ENCODE measurements around the gene SLC30A1.
A peak's percentile ranks its signal among the peaks of the same experiment; 100 is the strongest.
"Not testable (repeated sequence)": the region's sequence is repeated elsewhere in the genome, so short reads cannot be mapped to it uniquely, and the experiment has no call there.

SLC30A1 gene

DNA sequence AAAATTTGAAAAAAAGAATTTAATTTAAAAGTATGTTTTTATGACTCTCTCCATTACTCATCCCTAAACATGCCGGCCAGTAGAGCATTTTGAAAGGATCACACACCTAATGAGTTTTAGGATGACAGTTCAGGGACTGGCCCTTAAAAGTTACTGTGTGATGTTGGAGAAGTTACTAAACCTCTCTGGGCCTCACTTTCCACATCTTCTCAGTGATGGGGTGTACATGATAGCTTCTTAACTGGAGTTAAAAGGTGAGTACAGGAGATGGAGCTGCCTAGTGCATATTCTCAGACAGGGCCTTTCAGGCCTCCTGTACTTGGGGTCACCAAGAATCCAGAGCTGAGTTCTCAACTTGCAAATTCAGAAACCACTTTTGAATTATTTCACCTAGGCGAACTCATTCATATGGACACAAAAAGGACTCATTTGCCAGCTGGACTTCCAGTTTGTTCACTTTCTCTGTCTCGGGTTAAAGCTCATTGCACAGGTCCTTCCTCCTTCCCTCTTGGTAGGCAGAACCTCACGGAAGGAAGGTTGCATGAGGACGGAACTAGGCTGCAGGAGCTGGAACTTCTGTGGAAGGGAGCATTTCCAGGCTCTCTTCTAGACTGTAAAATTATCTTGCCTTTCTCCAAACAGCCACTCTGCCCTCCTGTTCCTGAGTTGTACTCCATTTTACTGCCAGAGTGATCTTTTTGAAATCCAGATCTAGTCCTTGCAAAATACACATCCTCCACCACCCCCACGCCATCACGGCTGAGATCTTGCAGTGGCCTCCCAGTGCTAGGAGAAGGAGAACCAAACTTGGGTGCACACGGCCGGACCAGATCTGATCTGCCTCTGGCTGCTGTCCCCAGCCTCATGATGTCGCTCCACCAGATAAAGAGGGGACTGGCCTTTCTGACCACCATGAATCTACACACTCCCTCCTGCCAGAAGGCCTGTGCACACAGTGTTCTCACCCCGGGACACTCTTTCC, 4.3 kb upstream of the SLC30A1 start:
- no peak for DNase-seq (ENCODE audit: low read depth)

- no peak for DNase-seq (ENCODE audit: low read depth)
These were observed 2.6 kb upstream of the SLC30A1 start for GRCh38 chr1:211581526-211581925.

- no peak for DNase-seq (ENCODE audit: low read depth)
These were observed 1.3 kb upstream of the SLC30A1 start for GRCh38 chr1:211580303-211580687.

DNA sequence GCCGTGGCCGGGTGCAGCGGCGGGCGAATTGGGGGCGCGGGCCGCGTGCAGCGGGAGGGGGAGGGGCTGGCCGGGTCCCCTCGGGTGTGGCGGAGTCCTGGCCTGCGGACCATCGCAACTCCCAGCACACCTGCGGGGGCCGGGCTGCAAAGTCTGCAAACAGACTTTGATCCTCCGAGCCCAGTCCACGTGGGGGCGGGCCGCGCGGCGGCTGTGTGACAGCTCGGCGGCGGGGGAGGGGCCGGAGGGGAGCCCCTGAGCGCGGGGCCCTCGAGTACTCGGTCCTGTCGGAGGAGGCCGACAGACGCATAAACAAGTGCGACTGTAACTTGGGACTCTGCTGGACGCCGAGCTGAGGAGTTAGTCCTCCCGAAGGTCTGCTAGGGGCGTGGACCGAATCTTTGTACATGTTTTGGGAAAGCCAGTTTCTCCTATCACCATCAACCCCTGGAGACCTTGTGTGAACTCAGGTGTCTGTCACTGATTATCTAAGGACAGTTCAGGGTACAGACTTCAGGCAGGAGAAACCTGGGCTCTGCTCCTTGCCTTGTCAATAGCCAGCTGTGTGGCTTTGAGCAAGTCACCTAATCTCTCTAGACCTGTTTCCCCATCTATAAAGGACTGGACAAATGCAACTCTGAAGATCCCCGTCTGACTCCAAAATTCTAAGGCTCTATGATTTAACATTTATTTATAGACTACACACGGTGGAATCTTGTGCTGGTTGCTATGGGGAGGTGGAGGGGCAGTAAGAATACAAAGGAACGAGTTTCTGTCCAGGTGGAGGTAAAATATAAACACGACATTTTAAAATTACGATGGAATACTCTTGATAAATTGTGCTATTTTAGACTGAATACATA, 710 bp upstream of the SLC30A1 start:
- DNase-seq (ENCODE audit: low read depth): no peak

- no peak for DNase-seq (ENCODE audit: low read depth)
These were observed 932 bp downstream of the SLC30A1 start for GRCh38 chr1:211577819-211578639.

GRCh38 chr1:211577277-211577818, 1.6 kb downstream of the SLC30A1 start:
- DNase-seq (ENCODE audit: low read depth): no peak

- DNase-seq (ENCODE audit: low read depth): no peak
These were observed 2.2 kb downstream of the SLC30A1 start for GRCh38 chr1:211576717-211577116.

DNA sequence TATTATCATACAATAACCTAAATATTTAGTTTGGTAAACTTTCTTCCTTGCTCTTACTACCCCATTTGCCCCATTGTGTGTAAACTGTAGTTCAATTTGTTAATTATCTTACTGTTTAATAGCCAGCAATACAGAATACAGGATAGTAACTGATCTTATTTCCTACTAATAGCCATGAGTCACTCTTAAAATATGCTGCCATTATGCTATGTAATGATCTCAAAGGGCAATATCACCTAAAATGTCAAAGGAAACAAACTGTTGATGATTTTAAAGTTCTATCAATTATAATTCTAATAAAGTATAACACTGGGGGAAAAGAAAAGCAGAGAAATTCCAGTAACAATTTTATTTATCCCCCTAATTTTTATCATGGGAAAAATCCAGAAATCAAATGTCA, 4.3 kb downstream of the SLC30A1 start:
- DNase-seq (ENCODE audit: low read depth): no peak

DNA sequence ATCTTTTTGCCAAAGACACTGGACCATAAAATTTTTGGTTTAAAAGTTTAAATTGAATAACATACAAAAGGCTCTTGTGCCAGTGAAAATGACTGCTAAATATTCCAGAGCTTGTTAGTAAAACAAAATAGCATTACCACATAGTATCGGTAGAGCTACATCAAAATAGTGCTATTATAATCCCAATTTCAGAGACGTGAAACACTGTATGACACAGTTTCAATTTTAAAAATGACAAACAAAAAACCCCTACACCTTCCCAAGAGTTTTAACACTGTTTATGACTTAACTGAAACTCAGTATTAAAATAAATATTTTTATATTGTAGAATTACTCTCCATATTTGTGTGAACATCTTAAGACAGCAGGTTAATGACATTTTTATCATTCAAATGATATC, 7.0 kb downstream of the SLC30A1 start:
- no peak for DNase-seq (ENCODE audit: low read depth)

DNA sequence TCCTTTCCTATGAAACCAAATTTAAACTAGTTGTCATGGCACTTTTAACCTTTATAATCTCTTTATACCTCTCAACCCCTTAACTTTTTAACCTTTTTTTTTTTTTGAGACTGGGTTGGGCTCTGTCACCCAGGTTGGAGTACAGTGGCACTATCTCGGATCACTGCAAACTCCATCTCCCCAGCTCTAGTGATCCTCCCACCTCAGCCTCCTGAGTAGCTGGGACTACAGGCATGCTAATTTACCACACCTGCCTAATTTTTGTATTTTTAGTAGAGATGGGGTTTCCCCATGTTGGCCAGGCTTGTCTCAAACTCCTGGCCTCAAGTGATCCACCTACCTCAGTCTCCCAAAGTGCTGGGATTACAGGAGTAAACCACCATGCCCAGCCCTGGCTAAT, 8.6 kb downstream of the SLC30A1 start:
- DNase-seq (ENCODE audit: low read depth): not testable (repeated sequence)

DNA sequence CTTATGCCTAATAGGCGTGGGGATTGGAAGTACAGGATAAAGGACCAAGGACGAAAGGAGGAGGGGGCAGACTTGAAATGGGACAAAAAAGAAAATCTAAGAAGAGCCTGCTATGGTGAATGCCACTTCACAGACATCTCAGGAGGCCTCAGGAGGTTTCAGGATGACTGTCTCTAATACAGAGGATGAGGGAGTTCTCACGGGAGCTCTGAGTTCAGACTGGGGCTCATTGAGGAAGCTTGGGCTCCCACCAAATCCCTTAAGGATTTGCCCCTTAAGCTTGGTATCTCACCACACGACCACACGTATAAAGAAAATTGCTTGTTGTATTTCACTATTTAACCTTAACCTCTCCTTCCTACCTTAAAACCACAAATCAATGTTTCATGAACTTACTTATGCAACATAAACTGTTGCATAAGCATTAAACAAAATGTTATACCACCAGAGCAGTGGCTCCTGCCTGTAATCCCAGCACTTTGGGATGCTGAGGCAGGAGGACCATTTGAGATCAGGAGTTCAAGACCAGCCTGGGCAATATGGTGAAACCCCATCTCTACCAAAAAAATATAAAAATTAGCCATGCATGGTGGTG, 12.4 kb downstream of the SLC30A1 start:
- DNase-seq (ENCODE audit: low read depth): no peak

- no peak for DNase-seq (ENCODE audit: low read depth)
These were observed 14.9 kb downstream of the SLC30A1 start for GRCh38 chr1:211564084-211564483.

- DNase-seq (ENCODE audit: low read depth): no peak
These were observed 19.5 kb downstream of the SLC30A1 start for GRCh38 chr1:211559222-211560010.

GRCh38 chr1:211557894-211558625, 20.9 kb downstream of the SLC30A1 start:
- DNase-seq (ENCODE audit: low read depth): no peak

GRCh38 chr1:211553549-211553948, 25.4 kb downstream of the SLC30A1 start:
- DNase-seq (ENCODE audit: low read depth): no peak

DNA sequence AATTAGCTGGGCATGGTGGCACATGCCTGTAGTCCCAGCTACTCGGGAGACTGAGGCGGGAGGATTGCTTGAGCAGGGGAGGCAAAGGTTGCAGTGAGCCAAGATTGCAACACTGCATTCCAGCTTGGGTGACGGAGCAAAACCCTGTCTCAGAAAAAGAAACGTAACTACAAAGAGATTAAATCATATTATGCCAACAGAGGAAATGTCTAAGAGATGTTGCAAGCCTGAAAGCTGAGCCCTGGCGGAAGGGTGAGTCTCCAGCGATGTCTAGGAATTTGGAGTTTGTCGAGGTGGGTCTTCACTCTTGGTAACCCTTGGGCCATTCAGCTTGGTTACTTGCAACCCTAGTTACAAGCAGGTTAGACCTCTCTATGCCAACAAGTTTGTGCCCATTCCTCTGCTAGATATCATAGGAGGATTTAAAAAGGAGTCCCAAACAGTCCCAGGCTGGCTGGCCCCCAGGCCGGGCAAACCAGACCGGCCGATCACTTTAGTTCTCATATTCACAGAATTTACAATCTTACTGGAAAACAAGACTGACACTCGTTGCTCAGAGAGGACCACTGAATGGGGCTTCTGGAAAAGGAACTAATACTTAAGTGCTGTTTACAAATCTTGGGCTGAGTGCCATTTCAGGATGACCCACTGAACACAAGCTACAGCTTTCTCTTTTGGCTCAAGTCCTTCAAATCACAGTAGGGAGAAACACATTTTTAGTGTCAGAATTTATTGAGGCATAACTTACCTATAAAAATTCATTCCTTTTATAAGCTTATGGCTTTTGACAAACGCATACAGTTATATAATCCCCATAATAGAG, 27.1 kb downstream of the SLC30A1 start:
- peak; percentile 18 for DNase-seq (ENCODE audit: low read depth)

DNA sequence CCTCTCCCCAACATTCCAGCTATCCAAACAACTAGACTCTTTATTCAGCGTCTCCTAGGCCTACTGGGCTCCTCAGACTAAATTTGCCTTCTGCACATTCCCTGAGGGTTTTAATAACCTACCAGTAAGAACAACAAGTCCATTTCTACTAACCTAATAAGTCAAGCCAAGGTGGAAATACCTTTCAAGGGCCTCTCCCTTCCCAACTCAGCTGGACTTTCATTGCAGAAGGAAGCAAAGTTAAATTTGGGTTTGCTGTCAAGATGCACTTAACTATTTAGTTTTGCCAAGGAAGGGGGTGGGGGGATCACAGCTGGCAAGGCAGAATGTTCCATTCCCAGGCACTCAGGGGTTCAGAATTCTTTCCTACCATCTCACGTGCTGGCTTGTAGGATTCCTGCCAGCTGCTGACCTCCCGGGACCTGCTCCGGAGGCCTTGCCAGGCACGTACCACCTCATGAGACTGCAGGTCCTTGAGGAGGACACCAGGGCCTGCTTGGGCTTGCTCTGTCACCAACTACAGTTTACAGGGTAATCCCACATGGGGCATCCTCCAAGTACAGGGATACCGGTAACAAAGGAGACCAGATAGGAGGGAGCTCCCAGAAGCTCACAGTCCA, 29.8 kb downstream of the SLC30A1 start:
- DNase-seq (ENCODE audit: low read depth): no peak

GRCh38 chr1:211548321-211549091, 30.5 kb downstream of the SLC30A1 start:
- no peak for DNase-seq (ENCODE audit: low read depth)
